NCI-H345 (cell line): ENCODE measurements around the gene GPR137.

ENCODE experiments used
- DNase-seq: peaks from one replicate; lab custom pipeline; 2025; lab: John Stamatoyannopoulos, UW

GPR137 gene

DNA sequence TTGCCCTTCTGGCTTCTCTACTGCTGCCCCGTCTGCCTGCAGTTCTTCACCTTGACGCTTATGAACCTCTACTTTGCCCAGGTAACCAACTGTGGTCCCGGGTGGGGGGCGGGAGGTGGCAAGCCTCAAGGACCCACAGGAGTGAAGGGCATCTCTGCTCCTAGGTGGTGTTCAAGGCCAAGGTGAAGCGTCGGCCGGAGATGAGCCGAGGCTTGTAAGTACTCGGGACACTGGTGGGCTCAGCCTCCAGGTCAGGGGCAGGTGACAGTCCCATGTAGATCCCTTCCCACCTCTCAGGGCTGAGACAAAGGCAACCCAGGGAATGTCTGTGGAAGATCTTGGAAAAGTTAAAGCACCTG lies 1.1 kb downstream of the GPR137 start:
- no peak for DNase-seq

DNA sequence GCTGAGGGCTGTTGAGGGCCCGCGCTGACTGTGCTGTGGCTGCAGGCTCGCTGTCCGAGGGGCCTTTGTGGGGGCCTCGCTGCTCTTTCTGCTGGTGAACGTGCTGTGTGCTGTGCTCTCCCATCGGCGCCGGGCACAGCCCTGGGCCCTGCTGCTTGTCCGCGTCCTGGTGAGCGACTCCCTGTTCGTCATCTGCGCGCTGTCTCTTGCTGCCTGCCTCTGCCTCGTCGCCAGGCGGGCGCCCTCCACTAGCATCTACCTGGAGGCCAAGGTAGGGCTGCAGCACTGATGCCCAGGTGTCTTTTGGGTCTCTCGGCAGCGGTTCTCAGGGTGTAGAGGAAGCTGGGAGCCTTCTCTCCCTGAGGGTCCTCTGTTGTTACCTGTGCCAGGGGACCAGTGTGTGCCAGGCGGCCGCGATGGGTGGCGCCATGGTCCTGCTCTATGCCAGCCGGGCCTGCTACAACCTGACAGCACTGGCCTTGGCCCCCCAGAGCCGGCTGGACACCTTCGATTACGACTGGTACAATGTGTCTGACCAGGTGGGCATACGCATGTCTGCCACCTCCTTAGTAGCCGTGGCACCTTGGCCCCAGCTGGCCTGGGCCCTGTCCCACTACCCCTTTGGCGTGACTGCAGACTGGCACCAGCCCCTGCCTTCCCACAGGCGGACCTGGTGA lies 2.2 kb downstream of the GPR137 start:
- no peak for DNase-seq

- no peak for DNase-seq
These were observed 2.7 kb downstream of the GPR137 start for GRCh38 chr11:64288353-64288750.

GRCh38 chr11:64289002-64289564 lies 3.4 kb downstream of the GPR137 start:
- DNase-seq, result no peak

GRCh38 chr11:64290352-64291261 lies 5.0 kb downstream of the GPR137 start:
- DNase-seq, result no peak

GRCh38 chr11:64291262-64291751 lies 5.7 kb downstream of the GPR137 start, which contains the start of gene KCNK4:
Gene KCNK4 (plus strand): TSS chr11:64291302. CDS start chr11:64293019, 1,717 bp downstream.
- DNase-seq, result no peak

DNA sequence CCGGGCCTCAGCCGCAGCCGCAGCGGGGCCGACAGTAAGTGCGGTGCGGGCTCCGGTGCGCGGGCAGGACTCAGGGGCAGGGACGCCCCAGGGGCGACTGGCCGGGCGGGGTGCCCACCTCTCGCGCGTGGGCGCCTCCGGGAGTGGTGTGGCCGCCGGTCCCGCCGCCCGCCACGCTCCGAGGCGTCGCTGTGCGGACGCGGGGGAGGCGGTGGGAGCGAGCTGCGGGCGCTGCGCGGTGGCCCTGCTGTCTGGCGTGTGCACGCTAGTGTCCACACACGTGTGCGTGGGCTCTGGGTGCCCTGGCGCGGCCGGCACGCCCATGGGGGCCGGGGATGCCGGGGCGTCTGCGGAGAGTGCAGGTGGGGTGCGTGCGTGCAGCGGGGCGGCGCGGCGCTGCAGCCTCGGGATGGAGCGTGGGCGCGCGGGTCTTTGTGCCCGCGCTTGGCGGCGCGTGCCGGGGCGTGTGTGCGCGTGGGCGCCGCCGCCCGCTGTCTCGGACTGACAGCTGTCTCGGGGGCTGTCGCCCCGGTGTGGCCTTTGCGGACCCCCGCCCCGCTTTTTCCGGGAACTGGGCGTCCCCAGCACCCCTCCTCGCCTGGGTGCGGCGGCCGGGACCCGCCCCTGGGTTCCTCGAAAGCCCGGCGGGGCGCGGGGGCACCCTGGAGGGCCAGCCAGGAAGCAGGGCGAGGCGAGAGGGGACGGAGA lies 6.3 kb downstream of the GPR137 start:
- DNase-seq, result no peak

DNA sequence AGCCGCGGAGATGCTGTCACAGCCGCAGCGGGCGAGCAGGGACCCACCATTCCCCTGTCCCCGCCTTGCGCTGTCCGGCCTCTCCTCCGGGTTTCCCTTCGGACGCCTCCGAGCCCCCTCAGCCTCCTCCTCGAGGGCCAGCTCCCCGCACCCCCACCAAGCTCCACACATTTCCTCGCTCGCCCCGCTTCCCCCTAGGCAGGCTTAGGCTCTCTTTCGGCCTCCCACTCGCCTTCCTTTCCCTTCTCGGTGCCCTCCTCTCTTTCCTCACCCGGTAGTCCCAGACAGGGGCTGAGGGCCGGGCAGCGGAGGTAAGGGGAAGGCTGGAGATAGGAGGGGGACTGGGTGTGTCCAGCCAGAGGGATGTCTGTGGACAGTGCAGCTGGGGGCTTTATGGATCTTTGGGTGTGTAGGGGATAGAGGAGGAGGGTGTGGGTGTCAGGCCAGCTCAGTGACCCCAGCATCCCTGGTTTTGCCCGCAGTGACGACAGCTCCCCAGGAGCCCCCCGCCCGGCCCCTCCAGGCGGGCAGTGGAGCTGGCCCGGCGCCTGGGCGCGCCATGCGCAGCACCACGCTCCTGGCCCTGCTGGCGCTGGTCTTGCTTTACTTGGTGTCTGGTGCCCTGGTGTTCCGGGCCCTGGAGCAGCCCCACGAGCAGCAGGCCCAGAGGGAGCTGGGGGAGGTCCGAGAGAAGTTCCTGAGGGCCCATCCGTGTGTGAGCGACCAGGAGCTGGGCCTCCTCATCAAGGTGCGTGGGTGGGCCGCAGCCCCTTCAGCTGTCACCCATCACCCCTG lies 7.0 kb downstream of the GPR137 start:
- no peak for DNase-seq

DNA sequence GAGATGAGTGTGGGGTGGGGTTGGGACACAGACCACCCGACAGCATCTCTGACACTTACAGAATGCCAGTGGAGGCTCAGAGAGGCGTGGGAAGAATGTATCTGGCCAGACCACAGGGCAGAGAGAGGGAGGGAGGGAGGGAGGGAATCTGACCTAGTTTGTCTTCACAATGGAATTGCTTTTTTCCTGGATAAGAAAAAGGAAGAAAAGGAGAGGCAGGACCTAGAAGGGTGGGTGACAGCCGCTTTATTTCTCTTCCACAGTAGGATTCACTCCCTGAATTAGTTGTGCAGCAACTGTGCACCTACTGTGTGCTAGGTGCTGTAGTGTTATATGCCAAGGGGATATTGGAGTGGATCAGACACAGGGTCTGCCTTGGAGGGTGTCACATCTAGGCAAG lies 9.1 kb downstream of the GPR137 start:
- DNase-seq, result no peak

GRCh38 chr11:64295760-64296159 lies 10.1 kb downstream of the GPR137 start:
- DNase-seq, result no peak

DNA sequence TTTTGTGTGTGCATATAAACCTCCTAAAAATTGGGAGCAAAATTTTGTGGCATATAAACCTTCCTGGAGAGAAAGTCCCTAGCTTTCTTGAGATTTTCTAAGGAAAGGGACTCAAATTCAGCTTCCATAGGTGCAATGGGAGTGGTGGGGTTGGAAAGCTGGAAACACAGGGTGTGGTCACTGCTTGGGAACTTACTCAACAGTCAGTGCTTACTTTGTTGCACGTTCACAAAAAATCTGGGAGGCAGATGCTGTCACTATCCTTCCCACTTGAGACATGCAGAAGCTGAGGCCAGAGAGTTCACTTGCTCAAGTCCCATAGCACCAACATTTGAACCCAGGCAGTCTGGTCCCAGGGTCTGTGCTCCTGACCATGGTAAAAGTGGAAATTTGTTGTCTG lies 10.6 kb downstream of the GPR137 start:
- DNase-seq, result no peak

- DNase-seq, result no peak
These were observed 11.4 kb downstream of the GPR137 start for GRCh38 chr11:64296830-64297698.

DNA sequence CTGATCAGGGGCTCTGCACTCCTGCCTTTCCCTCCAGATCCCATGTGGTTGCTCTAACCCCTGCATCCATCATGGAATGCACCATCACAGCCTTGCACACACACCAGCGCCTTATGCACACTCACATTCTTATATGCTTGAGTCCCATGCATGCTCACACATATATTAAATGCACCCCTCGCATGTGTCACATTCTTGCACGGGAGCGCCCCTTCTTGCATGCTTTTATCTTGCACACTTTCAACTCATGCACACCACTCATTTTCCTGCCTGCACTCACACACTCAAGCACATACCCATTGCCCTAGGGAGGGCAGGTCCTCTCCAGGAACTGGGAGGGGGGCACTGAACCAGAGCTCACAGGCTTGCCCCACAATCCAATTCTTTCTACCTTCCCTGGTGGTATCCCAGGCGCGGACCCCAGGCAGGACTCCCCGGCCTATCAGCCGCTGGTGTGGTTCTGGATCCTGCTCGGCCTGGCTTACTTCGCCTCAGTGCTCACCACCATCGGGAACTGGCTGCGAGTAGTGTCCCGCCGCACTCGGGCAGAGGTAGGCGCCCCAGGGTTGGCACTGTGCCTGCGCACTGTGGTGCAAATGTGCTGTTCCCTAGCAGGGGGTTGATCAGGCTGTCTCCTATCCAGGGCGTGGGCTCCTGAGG lies 12.2 kb downstream of the GPR137 start:
- DNase-seq, result peak; percentile 80

- DNase-seq, result peak; percentile 11
These were observed 13.6 kb downstream of the GPR137 start for GRCh38 chr11:64298966-64299846.

DNA sequence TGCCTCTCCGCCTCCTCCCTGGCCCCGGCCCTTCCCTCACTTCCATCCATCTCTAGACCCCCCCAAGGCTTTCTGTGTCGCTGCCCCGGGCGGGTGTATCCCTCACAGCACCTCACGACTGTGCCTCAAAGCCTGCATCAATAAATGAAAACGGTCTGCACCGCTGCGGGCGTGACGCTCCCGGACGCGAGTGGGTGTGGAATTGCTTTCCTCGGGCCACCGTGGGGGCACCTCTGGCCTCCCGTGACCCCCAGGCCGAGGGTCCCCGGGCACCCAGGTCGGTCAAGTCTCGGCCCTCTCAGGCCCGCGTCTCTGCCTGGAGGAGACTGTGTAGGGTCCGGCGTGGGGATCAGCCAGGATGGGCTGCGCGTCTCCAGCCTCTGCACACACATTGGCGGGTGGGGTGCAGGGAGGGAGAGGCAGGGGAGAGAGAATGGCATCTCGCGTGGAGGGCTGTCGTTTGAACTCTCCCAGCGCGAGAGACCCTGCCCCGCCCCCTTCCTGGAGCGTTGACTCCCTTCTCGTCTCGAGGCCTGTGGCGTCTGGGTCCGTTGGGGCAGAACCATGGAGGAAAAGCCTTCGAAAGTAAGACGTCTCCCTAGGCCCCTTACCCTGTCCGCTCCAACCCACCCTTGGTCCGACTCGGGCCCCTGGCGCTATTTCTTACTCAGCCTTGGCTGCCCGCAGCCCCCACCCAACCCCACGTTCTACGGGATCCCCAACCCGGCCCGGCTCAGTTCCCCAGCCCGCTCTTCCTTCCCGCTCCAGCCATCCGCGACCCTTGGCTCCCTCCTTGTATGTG lies 14.4 kb downstream of the GPR137 start, which contains the start of gene CATSPERZ:
CATSPERZ (plus strand) TSS at position 512 of the 802 bp plus-strand sequence; CDS start at position 565, 53 bp downstream.
- peak; percentile 25 for DNase-seq

DNA sequence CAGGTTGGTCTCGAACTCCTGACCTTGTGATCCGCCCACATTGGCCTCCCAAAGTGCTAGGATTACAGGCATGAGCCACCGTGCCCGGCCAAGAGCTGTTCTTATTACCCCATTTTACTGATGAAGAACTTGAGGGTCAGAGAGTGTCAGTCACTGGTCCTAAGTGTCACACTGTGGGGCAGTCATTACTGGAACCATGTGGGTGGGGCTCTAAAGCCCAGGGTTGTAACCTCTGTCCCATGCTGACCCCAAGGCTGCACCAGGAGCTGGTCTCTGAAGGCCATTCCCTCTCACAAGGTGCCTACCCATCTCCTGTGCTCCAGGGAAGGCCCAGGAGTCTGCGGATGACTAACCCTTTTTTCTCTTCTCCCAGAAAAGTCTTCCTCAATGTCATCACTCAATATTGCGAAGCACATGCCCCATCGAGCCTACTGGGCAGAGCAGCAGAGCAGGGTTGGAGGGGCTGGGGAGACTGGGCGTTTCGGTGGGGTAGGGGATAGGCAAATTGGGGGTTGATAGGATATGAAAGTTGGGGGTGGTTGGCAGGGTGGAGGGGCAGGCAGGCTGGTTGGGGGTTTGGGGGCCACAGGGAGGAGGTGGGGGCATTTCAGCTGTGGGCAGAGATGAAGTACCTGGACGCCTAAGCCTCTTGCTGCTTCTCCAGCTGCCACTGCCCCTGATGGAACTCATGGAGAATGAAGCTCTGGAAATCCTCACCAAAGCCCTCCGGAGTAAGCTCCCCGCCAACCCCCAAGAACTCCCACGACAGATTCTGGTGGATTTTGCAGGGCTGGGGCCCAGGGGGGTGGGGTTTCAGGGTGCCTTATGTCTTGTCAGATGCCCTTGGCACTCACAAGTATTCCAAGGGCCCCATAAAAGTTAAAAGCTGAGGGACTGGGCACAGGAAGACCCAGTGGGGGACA lies 17.7 kb downstream of the GPR137 start:
- no peak for DNase-seq

DNA sequence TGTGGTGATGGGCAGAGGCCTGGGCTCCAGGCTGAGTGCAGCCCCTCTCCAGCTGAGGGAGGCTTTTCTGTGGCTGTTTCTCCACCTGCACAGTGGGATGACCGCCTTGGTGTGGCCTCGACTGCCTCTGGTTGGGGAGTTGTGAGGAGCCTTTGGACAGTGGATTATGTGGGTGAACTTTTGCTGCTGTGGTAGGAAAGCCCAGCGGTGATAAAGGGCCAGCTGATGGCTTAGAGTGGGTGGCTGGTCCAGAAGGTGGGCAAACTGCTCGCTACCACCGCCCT lies 18.3 kb downstream of the GPR137 start:
- DNase-seq, result no peak
